GM18873 (cell line): ENCODE results near the gene EEF1AKMT4.
A peak's percentile ranks its signal among the peaks of the same experiment; 100 is the strongest.

Experiments
- ATAC-seq: cut with Tn5 transposase; IDR thresholded peaks from one replicate; pipeline ENCODE4 v1.9.1; 2021; ENCODE audit warnings: mild to moderate bottlenecking, moderate library complexity, moderate number of reproducible peaks; ENCODE audit not compliant: unreplicated experiment, low FRiP score

Gene EEF1AKMT4

GRCh38 chr3:184296616-184297015, 47.1 kb downstream of the EEF1AKMT4 start:
- no peak for ATAC-seq

GRCh38 chr3:184298759-184299487, 49.5 kb downstream of the EEF1AKMT4 start, which contains the start of gene PSMD2:
TSS of gene PSMD2 (plus strand) at chr3:184299241. CDS start at chr3:184299267, 26 bp downstream.
- peak; percentile 81 for ATAC-seq

GRCh38 chr3:184299488-184300377, 50.3 kb downstream of the EEF1AKMT4 start:
- peak; percentile 13 for ATAC-seq

- no peak for ATAC-seq
Measured at GRCh38 chr3:184300378-184300720, 50.9 kb downstream of the EEF1AKMT4 start.

GRCh38 chr3:184305577-184305976, 56.1 kb downstream of the EEF1AKMT4 start:
- ATAC-seq = no peak

GRCh38 chr3:184306341-184306972, 57.0 kb downstream of the EEF1AKMT4 start:
- ATAC-seq = no peak

GRCh38 chr3:184307915-184308314, 58.4 kb downstream of the EEF1AKMT4 start:
- no peak for ATAC-seq
